NCI-H2171 treated with DMSO at 0.1 percent for 48 hours (cell line): ENCODE results near the gene AQP3.
"Not testable (repeated sequence)": the region's sequence is repeated elsewhere in the genome, so short reads cannot be mapped to it uniquely, and the experiment has no call there.

Experiments used
- DNase-seq: peaks from one replicate; lab custom pipeline; 2025; lab: John Stamatoyannopoulos, UW

Gene AQP3

GRCh38 chr9:33465096-33465495 is 17.7 kb upstream of the AQP3 start:
- no peak for DNase-seq

GRCh38 chr9:33464045-33464636 is 16.7 kb upstream of the AQP3 start:
- DNase-seq, result peak; percentile 53

- no peak for DNase-seq
Measured at GRCh38 chr9:33463151-33463550, 15.8 kb upstream of the AQP3 start.

- no peak for DNase-seq
Measured at GRCh38 chr9:33461492-33461891, 14.1 kb upstream of the AQP3 start.

GRCh38 chr9:33460854-33461253 is 13.5 kb upstream of the AQP3 start:
- DNase-seq, result no peak

- DNase-seq, result no peak
Measured at GRCh38 chr9:33459115-33459514, 11.7 kb upstream of the AQP3 start.

GRCh38 chr9:33458444-33458843 is 11.1 kb upstream of the AQP3 start:
- DNase-seq, result no peak

GRCh38 chr9:33455945-33456344 is 8.6 kb upstream of the AQP3 start:
- no peak for DNase-seq

- not testable (repeated sequence) for DNase-seq
Measured at GRCh38 chr9:33455456-33455855, 8.1 kb upstream of the AQP3 start.

- DNase-seq, result not testable (repeated sequence)
Measured at GRCh38 chr9:33454661-33455026, 7.3 kb upstream of the AQP3 start.

- no peak for DNase-seq
Measured at GRCh38 chr9:33453999-33454660, 6.7 kb upstream of the AQP3 start.

GRCh38 chr9:33453286-33453860 is 6.0 kb upstream of the AQP3 start:
- DNase-seq, result no peak

- DNase-seq, result peak; percentile 3
Measured at GRCh38 chr9:33452828-33453271, 5.5 kb upstream of the AQP3 start.

- no peak for DNase-seq
Measured at GRCh38 chr9:33450621-33451146, 3.3 kb upstream of the AQP3 start.

- DNase-seq, result no peak
Measured at GRCh38 chr9:33449715-33450114, 2.3 kb upstream of the AQP3 start.

GRCh38 chr9:33447799-33448553 is 583 bp upstream of the AQP3 start:
- peak; percentile 56 for DNase-seq

GRCh38 chr9:33446240-33446945 is 1.0 kb downstream of the AQP3 start:
- peak; percentile 64 for DNase-seq

GRCh38 chr9:33445389-33446239 is 1.8 kb downstream of the AQP3 start:
- DNase-seq, result no peak

- no peak for DNase-seq
Measured at GRCh38 chr9:33443464-33444154, 3.8 kb downstream of the AQP3 start.

GRCh38 chr9:33443047-33443446 is 4.3 kb downstream of the AQP3 start:
- DNase-seq, result no peak
